NCI-H2107 treated with DMSO at 0.1 percent for 48 hours (cell line): ENCODE results near the gene TCF7L2.

Experiments
- DNase-seq: peaks from one replicate; lab custom pipeline; 2025; ENCODE audit not compliant: unreplicated experiment; lab: John Stamatoyannopoulos, UW

Gene TCF7L2

DNA sequence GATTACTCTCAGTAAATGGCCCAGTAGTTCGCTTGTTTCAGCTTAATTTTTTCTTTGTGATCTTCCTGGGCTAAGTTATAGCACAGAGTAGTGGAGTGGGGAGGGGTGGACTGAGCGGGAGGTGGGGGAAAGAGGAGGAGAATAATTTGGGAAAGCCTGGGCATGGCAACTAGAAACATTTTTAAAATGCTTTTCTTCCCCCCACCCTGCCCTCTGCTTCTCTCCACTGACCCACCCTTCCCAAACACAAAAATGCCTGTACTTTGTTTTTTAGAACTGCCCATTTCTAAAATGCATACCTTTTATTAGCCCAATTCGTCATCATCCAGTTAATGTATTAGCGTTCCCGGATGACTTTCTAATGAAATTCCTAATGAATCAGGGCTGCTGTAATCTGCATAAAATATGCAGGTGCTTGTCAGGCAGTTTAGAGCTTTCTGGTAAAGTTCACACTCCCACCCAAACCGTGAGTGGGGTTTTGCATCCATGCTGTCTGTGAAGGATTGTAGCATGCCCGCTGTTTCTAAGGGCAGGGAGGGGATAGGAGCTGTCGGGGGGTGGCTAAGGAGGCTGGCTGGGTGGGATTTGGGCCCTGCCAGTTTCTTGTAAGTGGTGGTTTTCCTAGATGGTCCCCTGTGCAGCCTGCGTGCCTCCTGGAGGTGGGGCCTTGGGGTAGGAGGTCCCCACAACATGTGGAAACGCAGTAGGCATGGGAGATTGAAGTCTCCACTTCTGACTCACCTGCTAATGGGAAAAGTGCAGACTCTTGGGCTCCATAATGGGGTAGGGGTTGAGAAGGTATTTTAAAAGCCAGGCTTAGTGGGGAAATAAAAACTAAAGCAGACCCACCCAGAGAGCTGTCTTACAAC is 190.3 kb downstream of the TCF7L2 start:
- no peak for DNase-seq

GRCh38 chr10:113142601-113143362 is 192.7 kb downstream of the TCF7L2 start:
- DNase-seq: no peak

DNA sequence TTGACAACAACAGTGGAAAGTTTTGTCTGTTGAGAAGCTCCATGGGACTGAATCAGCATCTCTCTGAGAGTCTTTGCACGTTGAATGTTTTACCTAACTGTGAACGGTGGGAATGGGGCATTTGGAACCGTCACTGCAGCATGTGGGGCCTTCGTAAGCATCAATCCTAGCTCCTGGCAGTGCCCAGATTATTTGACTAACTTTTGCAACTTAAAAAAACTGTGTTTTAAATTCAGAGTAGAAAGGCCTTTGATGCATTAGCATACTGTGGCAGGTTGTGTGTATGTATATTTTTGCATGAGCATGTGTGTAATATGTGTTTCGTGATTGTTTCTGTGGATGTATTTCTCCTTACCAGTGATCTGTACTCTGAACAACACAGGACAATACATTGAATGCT is 194.5 kb downstream of the TCF7L2 start:
- DNase-seq: no peak

- DNase-seq: no peak
These were observed 198.2 kb downstream of the TCF7L2 start for GRCh38 chr10:113148071-113148825.

- DNase-seq: no peak
These were observed 198.9 kb downstream of the TCF7L2 start for GRCh38 chr10:113148901-113149300.

DNA sequence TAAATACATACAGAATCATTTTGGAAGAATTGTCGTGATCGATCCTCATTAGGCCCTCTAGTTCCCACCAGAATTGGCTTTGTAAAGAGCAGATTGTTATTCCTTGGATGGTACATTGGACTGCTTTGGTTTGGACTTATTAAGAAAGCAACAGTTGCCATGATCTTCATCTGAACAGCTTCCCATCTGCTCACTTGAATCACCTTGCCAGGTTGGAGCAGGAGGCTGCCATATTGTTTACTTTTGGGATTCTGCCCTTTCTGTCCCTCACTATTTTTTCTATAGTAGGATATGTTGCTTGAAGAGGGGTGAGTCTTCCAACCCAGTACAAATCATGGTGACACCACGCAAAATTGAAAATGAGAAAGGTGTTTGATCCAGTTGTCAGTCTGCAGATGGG is 199.6 kb downstream of the TCF7L2 start:
- no peak for DNase-seq

- DNase-seq: no peak
These were observed 201.2 kb downstream of the TCF7L2 start for GRCh38 chr10:113151190-113151666.

GRCh38 chr10:113153493-113154102 is 203.6 kb downstream of the TCF7L2 start:
- DNase-seq: no peak

DNA sequence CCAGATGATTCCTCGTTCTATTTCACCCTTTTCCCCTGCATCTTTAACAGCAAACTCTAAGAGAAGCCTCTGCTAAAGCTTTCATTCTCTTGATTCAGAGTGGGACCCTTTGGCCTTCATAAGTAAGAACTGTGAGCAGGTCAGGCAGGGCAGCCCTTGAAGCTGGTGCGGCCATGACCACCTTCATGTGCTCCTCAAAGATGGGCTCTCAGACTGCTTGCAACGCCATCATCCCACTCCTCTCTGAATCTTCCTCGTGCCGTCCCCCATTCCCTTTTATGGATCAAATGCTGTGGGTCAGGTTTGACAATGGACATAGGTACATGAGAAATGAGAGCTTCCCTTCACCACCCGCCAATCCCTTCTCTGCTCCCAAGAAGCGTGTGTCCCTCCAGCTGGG is 207.4 kb downstream of the TCF7L2 start:
- no peak for DNase-seq

GRCh38 chr10:113158183-113158582 is 208.1 kb downstream of the TCF7L2 start:
- no peak for DNase-seq

- DNase-seq: no peak
These were observed 209.5 kb downstream of the TCF7L2 start for GRCh38 chr10:113159563-113159962.

GRCh38 chr10:113160641-113161040 is 210.6 kb downstream of the TCF7L2 start:
- DNase-seq: no peak

DNA sequence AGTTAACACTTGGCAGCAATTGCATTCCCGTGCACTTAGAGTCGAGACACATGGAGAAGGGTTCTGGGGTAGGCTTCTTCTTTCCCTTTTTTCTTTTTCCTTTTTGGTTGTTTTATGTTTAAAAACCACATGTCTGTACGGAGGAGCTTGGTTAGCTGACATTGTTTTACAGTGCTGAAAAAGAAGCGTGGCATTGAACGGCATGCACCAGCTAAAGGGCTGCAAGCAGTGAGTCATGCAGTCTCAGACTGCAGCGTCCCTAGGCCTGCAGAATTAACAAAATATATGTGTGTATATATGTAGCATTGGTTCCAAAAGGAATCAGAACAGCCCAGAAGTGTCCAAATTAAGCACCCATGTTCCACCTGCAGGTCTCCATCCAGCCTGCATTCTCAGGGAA is 211.0 kb downstream of the TCF7L2 start:
- no peak for DNase-seq

DNA sequence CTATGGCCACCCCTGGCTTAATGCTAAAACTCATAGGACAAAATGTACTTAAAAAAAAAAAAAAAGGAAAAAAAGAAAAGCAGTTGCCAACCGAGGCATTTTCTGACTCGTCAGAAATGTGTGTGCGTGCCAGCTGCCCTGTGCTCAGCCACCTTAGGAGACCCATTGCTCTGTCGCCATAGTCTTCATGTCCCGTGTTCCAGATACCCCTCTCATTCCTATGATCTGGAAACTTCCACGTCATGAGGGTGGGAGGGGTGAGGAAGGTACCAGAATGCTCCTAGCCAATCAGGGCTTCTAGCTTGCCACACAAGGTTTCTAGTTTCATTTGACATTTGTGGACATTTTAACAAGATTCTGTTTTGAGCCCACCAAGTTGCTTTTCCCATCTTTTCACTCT is 212.9 kb downstream of the TCF7L2 start:
- DNase-seq: no peak

DNA sequence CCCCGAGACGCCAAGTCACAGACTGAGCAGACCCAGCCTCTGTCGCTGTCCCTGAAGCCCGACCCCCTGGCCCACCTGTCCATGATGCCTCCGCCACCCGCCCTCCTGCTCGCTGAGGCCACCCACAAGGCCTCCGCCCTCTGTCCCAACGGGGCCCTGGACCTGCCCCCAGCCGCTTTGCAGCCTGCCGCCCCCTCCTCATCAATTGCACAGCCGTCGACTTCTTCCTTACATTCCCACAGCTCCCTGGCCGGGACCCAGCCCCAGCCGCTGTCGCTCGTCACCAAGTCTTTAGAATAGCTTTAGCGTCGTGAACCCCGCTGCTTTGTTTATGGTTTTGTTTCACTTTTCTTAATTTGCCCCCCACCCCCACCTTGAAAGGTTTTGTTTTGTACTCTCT is 215.6 kb downstream of the TCF7L2 start:
- no peak for DNase-seq

GRCh38 chr10:113167702-113168101 is 217.7 kb downstream of the TCF7L2 start:
- DNase-seq: no peak

DNA sequence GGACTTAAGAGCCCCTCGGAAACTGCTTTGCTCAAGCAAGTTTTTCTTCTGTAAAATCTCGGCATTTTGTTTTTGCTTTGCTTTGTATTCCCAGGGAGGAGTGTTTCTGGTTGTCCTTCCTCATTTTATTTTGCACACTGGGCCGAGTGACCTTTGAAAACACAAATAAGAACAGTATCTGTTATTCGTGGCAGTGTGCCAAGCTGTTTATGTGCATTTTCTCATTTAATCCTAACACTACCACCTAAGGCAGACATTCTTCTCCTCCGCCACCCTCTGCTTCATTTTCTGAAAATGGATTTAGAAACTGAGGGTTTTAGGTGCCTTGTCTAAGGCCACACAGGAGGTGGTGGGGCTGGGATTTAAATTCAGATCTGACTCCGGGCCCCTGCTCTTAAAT is 218.5 kb downstream of the TCF7L2 start:
- no peak for DNase-seq

- no peak for DNase-seq
These were observed 219.1 kb downstream of the TCF7L2 start for GRCh38 chr10:113169111-113169510.

DNA sequence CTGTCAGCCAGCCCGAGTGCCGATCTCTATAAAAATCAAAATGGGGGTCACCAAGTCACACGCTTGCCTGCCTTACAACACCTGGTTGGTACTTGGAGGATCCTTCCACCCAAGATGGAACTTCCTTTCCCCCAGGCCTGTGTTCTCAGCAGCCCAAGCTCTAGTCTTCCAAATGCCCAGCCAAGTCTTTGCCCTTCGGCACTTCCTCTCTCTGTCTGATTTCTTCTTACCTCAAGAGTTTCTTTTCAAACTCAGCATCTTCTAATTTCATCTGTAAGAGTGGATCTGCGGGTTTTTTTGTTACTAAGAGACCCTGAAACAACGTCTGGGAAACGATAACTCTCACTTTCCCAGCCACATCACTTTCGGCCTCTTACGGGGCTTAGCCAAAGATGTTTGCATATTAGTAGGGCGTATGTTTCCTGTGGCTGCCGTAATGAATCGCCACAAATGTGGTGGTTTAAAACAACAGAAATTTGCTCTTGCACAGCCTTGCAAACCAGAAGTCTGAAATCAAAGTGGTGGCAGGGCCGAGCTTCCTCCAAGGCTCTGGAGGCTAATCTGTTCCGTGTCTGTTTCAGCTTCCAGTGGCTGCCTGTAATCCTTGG is 219.9 kb downstream of the TCF7L2 start:
- no peak for DNase-seq

DNA sequence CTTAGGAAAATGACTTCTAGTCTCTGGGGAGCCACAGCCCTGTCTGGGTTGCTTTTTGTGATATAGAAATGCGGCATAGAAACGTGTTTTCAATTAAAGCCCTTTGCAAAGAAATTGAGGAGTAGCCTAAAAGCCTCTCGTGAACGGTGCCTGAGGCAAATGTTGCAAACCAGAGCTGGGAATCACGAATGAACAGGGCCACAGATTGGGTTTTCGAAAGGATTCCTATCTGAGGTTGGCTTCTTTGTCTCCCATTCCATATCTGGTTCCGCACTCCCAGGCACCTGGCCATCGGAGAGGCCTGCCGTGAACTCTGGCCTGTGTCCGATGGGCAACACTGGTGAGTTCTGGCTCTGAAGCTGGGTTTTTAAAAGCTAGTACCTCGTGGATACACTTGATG is 221.6 kb downstream of the TCF7L2 start:
- DNase-seq: no peak

DNA sequence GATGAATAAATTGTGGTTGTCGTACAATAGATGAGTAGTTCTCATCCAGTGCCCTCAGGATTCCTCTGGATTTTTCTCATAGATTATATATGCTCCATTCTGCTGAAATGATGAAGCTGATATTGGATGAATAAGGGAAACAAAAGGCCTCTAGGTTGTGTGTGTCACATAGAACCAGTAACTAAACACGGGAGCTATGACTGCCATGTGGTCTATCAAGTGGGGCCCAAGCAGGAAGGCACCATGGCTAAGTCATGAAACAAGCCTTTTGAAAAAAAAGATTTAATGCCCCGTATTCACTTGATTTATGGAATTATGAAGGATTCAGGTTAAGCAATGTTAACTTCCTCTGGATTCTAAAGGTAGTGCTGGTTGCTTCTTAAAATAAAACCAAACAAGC is 225.1 kb downstream of the TCF7L2 start:
- no peak for DNase-seq
